Measurements from ENCODE around the gene HADHA. TPM values are rescaled to one million over a fixed set of nuclear protein-coding genes. Genes with fewer than 3 reads are reported as not detected.

HADHA gene
- total RNA-seq, 1 donor from 2014 or later = 139 TPM

DNA sequence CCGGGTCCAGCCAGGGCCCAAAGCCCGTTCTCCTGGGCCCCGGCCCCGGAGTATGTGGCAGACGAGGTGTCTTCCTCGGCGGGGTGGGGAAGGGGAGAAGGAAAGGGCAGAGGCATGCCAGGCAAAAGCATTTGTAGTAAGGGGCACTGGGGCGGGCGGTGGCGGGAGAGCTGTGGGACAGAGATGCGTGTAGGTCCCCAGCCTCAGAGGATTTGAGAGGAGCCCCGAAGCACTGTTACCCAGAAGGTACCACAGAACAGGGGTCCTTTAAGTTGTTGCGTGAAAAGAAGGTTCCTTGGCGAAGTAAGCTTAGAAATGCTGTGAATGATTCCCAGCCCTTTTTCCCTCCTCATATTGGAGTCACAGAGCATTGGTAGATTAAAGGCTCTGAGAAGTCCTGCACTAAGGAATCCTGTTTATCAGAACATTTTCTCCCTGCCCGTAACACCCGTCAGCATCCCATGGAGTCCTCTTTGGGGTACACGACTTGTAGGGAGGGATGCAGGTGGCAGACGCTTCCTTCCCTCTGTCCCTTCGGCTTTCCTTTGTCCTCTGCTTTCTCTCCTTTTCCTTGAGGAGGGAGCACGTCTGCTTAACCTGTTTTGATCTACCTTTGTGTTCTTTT, 59.0 kb downstream of the HADHA start:
- TF ChIP-seq EZH2 (IDR thresholded peaks at IDR 0.05; ENCODE audit: insufficient read depth, low read length) = no peak
- TF ChIP-seq, protein P1, sequence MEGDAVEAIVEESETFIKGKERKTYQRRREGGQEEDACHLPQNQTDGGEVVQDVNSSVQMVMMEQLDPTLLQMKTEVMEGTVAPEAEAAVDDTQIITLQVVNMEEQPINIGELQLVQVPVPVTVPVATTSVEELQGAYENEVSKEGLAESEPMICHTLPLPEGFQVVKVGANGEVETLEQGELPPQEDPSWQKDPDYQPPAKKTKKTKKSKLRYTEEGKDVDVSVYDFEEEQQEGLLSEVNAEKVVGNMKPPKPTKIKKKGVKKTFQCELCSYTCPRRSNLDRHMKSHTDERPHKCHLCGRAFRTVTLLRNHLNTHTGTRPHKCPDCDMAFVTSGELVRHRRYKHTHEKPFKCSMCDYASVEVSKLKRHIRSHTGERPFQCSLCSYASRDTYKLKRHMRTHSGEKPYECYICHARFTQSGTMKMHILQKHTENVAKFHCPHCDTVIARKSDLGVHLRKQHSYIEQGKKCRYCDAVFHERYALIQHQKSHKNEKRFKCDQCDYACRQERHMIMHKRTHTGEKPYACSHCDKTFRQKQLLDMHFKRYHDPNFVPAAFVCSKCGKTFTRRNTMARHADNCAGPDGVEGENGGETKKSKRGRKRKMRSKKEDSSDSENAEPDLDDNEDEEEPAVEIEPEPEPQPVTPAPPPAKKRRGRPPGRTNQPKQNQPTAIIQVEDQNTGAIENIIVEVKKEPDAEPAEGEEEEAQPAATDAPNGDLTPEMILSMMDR (IDR thresholded peaks at IDR 0.05; ENCODE audit: insufficient read depth, low read depth, low read length) = no peak
- Histone ChIP-seq H3K9me3 (ENCODE audit: insufficient read depth, low read depth, low read length) (no peaks in the 10 kb centered on the region), H3K4me2 (ENCODE audit: low read length) (peak overlapping the region; percentile 64), H3K79me2 (ENCODE audit: insufficient read depth, low read length) (no peaks in the 10 kb centered on the region), H3K4me3 (ENCODE audit: insufficient read depth, low read depth, low read length) (peak overlapping the region; percentile 1), H3K27me3 (ENCODE audit: insufficient read depth, low read length) (no peaks in the 10 kb centered on the region), H4K20me1 (ENCODE audit: insufficient read depth, low read length) (no peaks in the 10 kb centered on the region), H3K9ac (ENCODE audit: low read length) (peak overlapping the region; percentile 38), H3K4me1 (ENCODE audit: insufficient read depth, low read length) (no peaks in the 10 kb centered on the region), H2AFZ (ENCODE audit: low read depth, low read length) (peak overlapping the region; percentile 26), H3K27ac (ENCODE audit: low read depth, low read length) (no peak overlapping the region), H3K36me3 (ENCODE audit: insufficient read depth, low read length) (peaks cover 2% of the 10 kb centered on the region)
- no peaks in the 10 kb centered on the region for H3K36me3 Mint-ChIP-seq (ENCODE audit: low read depth, unreplicated experiment)
- no peaks in the 10 kb centered on the region for H3K9me3 Mint-ChIP-seq (ENCODE audit: unreplicated experiment)
- H3K27ac Mint-ChIP-seq (ENCODE audit: unreplicated experiment) = peak overlapping the region; percentile 44
- H3K4me3 Mint-ChIP-seq (ENCODE audit: unreplicated experiment) = peak overlapping the region; percentile 78
- H3K27me3 Mint-ChIP-seq (ENCODE audit: low read depth, unreplicated experiment) = peaks cover 35% of the 10 kb centered on the region
- no peaks in the 10 kb centered on the region for H3K4me1 Mint-ChIP-seq (ENCODE audit: low read depth, unreplicated experiment)
- no peak for DNase-seq (ENCODE audit: low read depth)
- FAIRE-seq = peak; percentile 29

GRCh38 chr2:26184555-26185303, 59.7 kb downstream of the HADHA start:
- Mint-ChIP-seq H3K4me3 (ENCODE audit: unreplicated experiment) (peak overlapping the region; percentile 78), H3K36me3 (ENCODE audit: low read depth, unreplicated experiment) (no peaks in the 10 kb centered on the region), H3K9me3 (ENCODE audit: unreplicated experiment) (no peaks in the 10 kb centered on the region), H3K27me3 (ENCODE audit: low read depth, unreplicated experiment) (peaks cover 39% of the 10 kb centered on the region), H3K27ac (ENCODE audit: unreplicated experiment) (no peak overlapping the region), H3K4me1 (ENCODE audit: low read depth, unreplicated experiment) (peaks cover 2% of the 10 kb centered on the region)
- no peak overlapping the region for H3K4me3 ChIP-seq (ENCODE audit: insufficient read depth, low read depth, low read length)
- no peaks in the 10 kb centered on the region for H3K36me3 ChIP-seq (ENCODE audit: insufficient read depth, low read length)
- H2AFZ ChIP-seq (ENCODE audit: low read depth, low read length) = peak overlapping the region; percentile 75
- H3K4me2 ChIP-seq (ENCODE audit: low read length) = peak overlapping the region; percentile 72
- peak overlapping the region; percentile 38 for H3K9ac ChIP-seq (ENCODE audit: low read length)
- H3K4me1 ChIP-seq (ENCODE audit: insufficient read depth, low read length) = no peaks in the 10 kb centered on the region
- FAIRE-seq = no peak
- no peak for DNase-seq (ENCODE audit: low read depth)
- H3K9me3 ChIP-seq (ENCODE audit: insufficient read depth, low read depth, low read length) = no peaks in the 10 kb centered on the region
- no peaks in the 10 kb centered on the region for H3K79me2 ChIP-seq (ENCODE audit: insufficient read depth, low read length)
- no peak overlapping the region for H3K27ac ChIP-seq (ENCODE audit: low read depth, low read length)
- no peak for TF ChIP-seq EZH2 (IDR thresholded peaks at IDR 0.05; ENCODE audit: insufficient read depth, low read length)
- TF ChIP-seq, protein P1 (IDR thresholded peaks at IDR 0.05; ENCODE audit: insufficient read depth, low read depth, low read length) = no peak
- H3K27me3 ChIP-seq (ENCODE audit: insufficient read depth, low read length) = no peaks in the 10 kb centered on the region
- no peaks in the 10 kb centered on the region for H4K20me1 ChIP-seq (ENCODE audit: insufficient read depth, low read length)

DNA sequence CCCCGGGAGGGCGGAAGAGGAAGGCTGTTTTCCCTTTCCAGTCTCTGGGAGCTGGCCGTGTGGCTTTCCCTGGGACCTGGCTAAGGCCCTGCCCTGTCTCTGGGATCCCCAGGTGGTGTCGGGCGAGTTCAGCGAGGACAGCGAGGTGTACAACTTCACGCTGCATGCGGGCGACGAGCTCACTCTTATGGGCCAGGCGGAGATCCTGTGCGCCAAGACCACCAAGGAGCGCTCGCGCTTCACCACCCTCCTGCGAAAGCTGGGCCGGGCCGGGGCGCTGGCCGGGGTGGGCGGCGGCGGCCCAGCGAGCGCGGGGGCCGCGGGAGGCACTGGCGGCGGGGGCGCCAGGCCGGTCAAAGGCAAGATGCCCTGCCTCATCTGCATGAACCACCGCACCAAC, 60.3 kb downstream of the HADHA start:
- Histone ChIP-seq H3K4me2 (ENCODE audit: low read length) (peak overlapping the region; percentile 72), H3K4me1 (ENCODE audit: insufficient read depth, low read length) (peaks cover 4% of the 10 kb centered on the region), H3K9me3 (ENCODE audit: insufficient read depth, low read depth, low read length) (no peaks in the 10 kb centered on the region), H3K36me3 (ENCODE audit: insufficient read depth, low read length) (no peaks in the 10 kb centered on the region), H4K20me1 (ENCODE audit: insufficient read depth, low read length) (no peaks in the 10 kb centered on the region), H3K9ac (ENCODE audit: low read length) (no peak overlapping the region), H3K27ac (ENCODE audit: low read depth, low read length) (no peak overlapping the region), H3K4me3 (ENCODE audit: insufficient read depth, low read depth, low read length) (no peak overlapping the region), H2AFZ (ENCODE audit: low read depth, low read length) (peak overlapping the region; percentile 75), H3K27me3 (ENCODE audit: insufficient read depth, low read length) (no peaks in the 10 kb centered on the region), H3K79me2 (ENCODE audit: insufficient read depth, low read length) (no peaks in the 10 kb centered on the region)
- TF ChIP-seq, protein P1 (IDR thresholded peaks at IDR 0.05; ENCODE audit: insufficient read depth, low read depth, low read length) = no peak
- peak overlapping the region; percentile 31 for H3K4me3 Mint-ChIP-seq (ENCODE audit: unreplicated experiment)
- DNase-seq (ENCODE audit: low read depth) (no peak), FAIRE-seq (no peak)
- H3K27ac Mint-ChIP-seq (ENCODE audit: unreplicated experiment) = peak overlapping the region; percentile 34
- peaks cover 41% of the 10 kb centered on the region for H3K27me3 Mint-ChIP-seq (ENCODE audit: low read depth, unreplicated experiment)
- no peaks in the 10 kb centered on the region for H3K36me3 Mint-ChIP-seq (ENCODE audit: low read depth, unreplicated experiment)
- no peaks in the 10 kb centered on the region for H3K9me3 Mint-ChIP-seq (ENCODE audit: unreplicated experiment)
- H3K4me1 Mint-ChIP-seq (ENCODE audit: low read depth, unreplicated experiment) = peaks cover 4% of the 10 kb centered on the region

Data from astrocyte (in vitro differentiated cells and primary cell).